GM23338 (cell line): ENCODE results near the gene RNU6-9. TPM values are rescaled to one million over a fixed set of nuclear protein-coding genes. Genes with fewer than 3 reads are reported as not detected.

Source experiments
- ATAC-seq: fragments of 200-7000 bp; cut with Tn5 transposase; 3 replicates; pipeline ENCODE4 v1.9.1; 2020
- DNase-seq: peaks from one replicate; pipeline ENCODE4 v3.0.0-alpha.2; 2015; ENCODE audit warnings: low spot score
- H2AFZ ChIP-seq: fragments of 200-600 bp; sonication (generic); 2 replicates; pipeline ENCODE4 v1.8.0; 2016; ENCODE audit warnings: antibody characterized with exemption, mild to moderate bottlenecking, moderate library complexity
- H3F3A ChIP-seq: fragments of 200-600 bp; sonication (generic); replicated peaks from 2 replicates; pipeline ENCODE4 v1.8.0; 2017; ENCODE audit warnings: antibody characterized with exemption, mixed run types, low read depth
- H3K27ac ChIP-seq: fragments of 200-600 bp; sonication (generic); 2 replicates; pipeline ENCODE4 v1.6.1; 2016; ENCODE audit warnings: low read depth
- H3K27me3 ChIP-seq: fragments of 200-600 bp; sonication (generic); 2 replicates; pipeline ENCODE4 v1.8.0; 2016; ENCODE audit warnings: mild to moderate bottlenecking, mixed run types, moderate library complexity; ENCODE audit not compliant: insufficient read depth
- H3K36me3 ChIP-seq: fragments of 200-600 bp; sonication (generic); 2 replicates; pipeline ENCODE4 v1.8.0; 2016; ENCODE audit warnings: mild to moderate bottlenecking; ENCODE audit not compliant: insufficient read depth
- H3K4me1 ChIP-seq: fragments of 200-600 bp; sonication (generic); 2 replicates; pipeline ENCODE4 v1.8.0; 2016; ENCODE audit warnings: mild to moderate bottlenecking, moderate library complexity; ENCODE audit not compliant: insufficient read depth
- H3K4me2 ChIP-seq: fragments of 200-600 bp; sonication (generic); 2 replicates; pipeline ENCODE4 v1.7.1; 2017; ENCODE audit warnings: mixed run types
- H3K4me3 ChIP-seq: fragments of 200-600 bp; sonication (generic); 2 replicates; pipeline ENCODE4 v1.6.1; 2016; ENCODE audit warnings: mixed run types
- H3K79me2 ChIP-seq: fragments of 200-600 bp; sonication (generic); replicated peaks from 2 replicates; pipeline ENCODE4 v1.8.0; 2017; ENCODE audit warnings: mild to moderate bottlenecking; ENCODE audit not compliant: insufficient read depth
- H3K9me2 ChIP-seq: fragments of 200-600 bp; sonication (generic); 2 replicates; pipeline ENCODE4 v1.8.0; 2017; ENCODE audit not compliant: insufficient read depth
- H4K20me1 ChIP-seq: fragments of 200-600 bp; sonication (generic); replicated peaks from 2 replicates; pipeline ENCODE4 v1.8.0; 2017; ENCODE audit warnings: mild to moderate bottlenecking; ENCODE audit not compliant: insufficient read depth
- H3K27ac Mint-ChIP-seq: 2 replicates; pipeline ENCODE4 v1.8.0; 2020; ENCODE audit warnings: inconsistent platforms, mild to moderate bottlenecking, moderate library complexity, mixed read lengths
- H3K27me3 Mint-ChIP-seq: 3 replicates; pipeline ENCODE4 v1.8.0; 2022; ENCODE audit warnings: low read depth, mild to moderate bottlenecking, moderate library complexity, mixed read lengths, inconsistent platforms; ENCODE audit not compliant: insufficient read depth, poor library complexity
- H3K36me3 Mint-ChIP-seq: 3 replicates; pipeline ENCODE4 v1.8.0; 2021; ENCODE audit warnings: low read depth, mild to moderate bottlenecking, inconsistent platforms, moderate library complexity, mixed read lengths
- H3K4me1 Mint-ChIP-seq: 3 replicates; pipeline ENCODE4 v1.8.0; 2020; ENCODE audit warnings: mild to moderate bottlenecking, inconsistent platforms, mixed read lengths
- H3K4me3 Mint-ChIP-seq: 3 replicates; pipeline ENCODE4 v1.8.0; 2021; ENCODE audit warnings: moderate library complexity, mild to moderate bottlenecking, inconsistent platforms, mixed read lengths
- H3K9me3 Mint-ChIP-seq: 3 replicates; pipeline ENCODE4 v1.8.0; 2020; ENCODE audit warnings: moderate library complexity, mild to moderate bottlenecking, inconsistent platforms, mixed read lengths
- EZH2 ChIP-seq: fragments of 200-600 bp; sonication (generic); IDR thresholded peaks from one replicate; pipeline ENCODE4 v1.8.0; 2017; ENCODE audit warnings: antibody characterized with exemption, mild to moderate bottlenecking, low read depth; ENCODE audit not compliant: unreplicated experiment
- EZH2phosphoT487 ChIP-seq: fragments of 200-600 bp; sonication (generic); IDR thresholded peaks from one replicate; pipeline ENCODE4 v1.8.1; 2018; ENCODE audit warnings: antibody characterized with exemption; ENCODE audit not compliant: unreplicated experiment
- POLR2AphosphoS5 ChIP-seq: IDR thresholded peaks from 2 replicates; pipeline ENCODE4 v1.6.1; 2016; ENCODE audit warnings: antibody characterized with exemption, low read depth
- STAT1 ChIP-seq: IDR thresholded peaks from one replicate; pipeline ENCODE4 v1.6.1; 2016; ENCODE audit warnings: antibody characterized with exemption; ENCODE audit not compliant: unreplicated experiment
- ZNF114 ChIP-seq: fragments of 250-450 bp; sonication (Bioruptor Pico); IDR thresholded peaks from 2 replicates; pipeline ENCODE4 v1.5.0; 2020; ENCODE audit warnings: mild to moderate bottlenecking, moderate library complexity
- ZNF331 ChIP-seq: fragments of 250-450 bp; sonication (Bioruptor Pico); IDR thresholded peaks from 2 replicates; pipeline ENCODE4 v1.5.0; 2020; ENCODE audit warnings: low read depth, mild to moderate bottlenecking, moderate library complexity
- polyA plus RNA-seq: library from polyadenylated mRNA; unstranded; fragments of >200 nt; fragmentation: Nextera tagmentation; extraction: Ambion mirVana; gene quantifications from 2 replicates; pipeline ENCODE4 v1.2.1, GENCODE V29; 2016
- total RNA-seq: library from RNA; depleted of rRNA; stranded (reverse); fragments of >200 nt; shearing (Covaris generic); gene quantifications from 2 replicates; pipeline ENCODE4 v1.2.3, GENCODE V29; 2014
- TF ChIP-seq, protein P1 (sequence below), 2 experiments: fragments of 200-600 bp in 1 of 2; sonication (generic) in 1 of 2; conservative IDR thresholded peaks; 2 replicates each; pipeline versions ENCODE4 v1.5.1 to v1.6.1; 2016 to 2017; ENCODE audit warnings: antibody characterized with exemption in 2 of 2, low read depth in 2 of 2, mild to moderate bottlenecking in 2 of 2, moderate library complexity in 1 of 2
- TF ChIP-seq, protein P2 (sequence below): IDR thresholded peaks from 2 replicates; pipeline ENCODE4 v1.6.1; 2016; ENCODE audit warnings: antibody characterized with exemption

The RNU6-9 gene
- total and polyA plus RNA-seq, 2 experiments from 2014 or later = not detected

DNA sequence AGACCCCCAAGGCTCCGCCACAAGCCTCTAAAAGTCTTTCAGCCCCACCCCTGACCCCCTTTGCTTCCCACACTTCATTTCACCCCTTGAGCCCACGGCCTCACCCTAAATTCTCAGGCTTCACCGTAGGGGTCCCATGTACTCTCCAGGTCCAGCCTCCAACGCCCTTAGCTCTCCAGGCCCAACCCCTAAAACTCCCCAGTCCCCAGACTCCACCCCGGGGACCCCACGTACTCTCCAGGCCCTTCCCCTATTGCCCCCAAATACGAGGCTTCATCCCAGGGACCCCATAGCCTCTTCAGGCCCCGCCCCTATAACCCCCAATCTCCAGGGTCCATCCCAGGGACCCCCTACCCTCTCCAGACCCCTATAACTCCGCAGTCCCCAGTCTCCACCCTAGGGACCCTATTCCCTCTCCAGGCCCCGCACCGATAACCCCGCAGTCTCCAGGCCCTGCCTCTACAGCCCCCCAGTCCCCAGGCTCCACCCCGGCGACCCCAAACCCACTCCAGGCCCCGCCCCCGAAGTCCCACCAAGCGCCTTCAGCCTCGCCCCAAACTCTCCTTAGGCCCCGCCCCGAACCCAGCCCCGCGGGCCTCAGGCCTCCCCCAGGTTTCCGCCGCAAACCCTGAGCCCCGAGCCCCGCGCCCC is 916 bp upstream of the RNU6-9 start:
- H3K4me1 Mint-ChIP-seq = no peaks in the 10 kb centered on the region; the same call in 2 of the 3 replicates
- Histone ChIP-seq H3K9me2 (no peaks in the 10 kb centered on the region), H4K20me1 (no peaks in the 10 kb centered on the region; the same call in 1 of the 2 replicates), H3K79me2 (no peaks in the 10 kb centered on the region; the same call in 1 of the 2 replicates), H2AFZ (no peak overlapping the region), H3K4me1 (no peaks in the 10 kb centered on the region), H3F3A (peaks cover 3% of the 10 kb centered on the region; the same call in 1 of the 2 replicates), H3K27ac (no peak overlapping the region), H3K4me2 (peak overlapping the region; percentile 86), H3K36me3 (no peaks in the 10 kb centered on the region), H3K4me3 (peak overlapping the region; percentile 76), H3K27me3 (no peaks in the 10 kb centered on the region)
- TF ChIP-seq ZNF114 (CRISPR knock-in tag) (no peak), ZNF331 (no peak), POLR2AphosphoS5 (no peak), EZH2phosphoT487 (no peak)
- TF ChIP-seq, protein P1, sequence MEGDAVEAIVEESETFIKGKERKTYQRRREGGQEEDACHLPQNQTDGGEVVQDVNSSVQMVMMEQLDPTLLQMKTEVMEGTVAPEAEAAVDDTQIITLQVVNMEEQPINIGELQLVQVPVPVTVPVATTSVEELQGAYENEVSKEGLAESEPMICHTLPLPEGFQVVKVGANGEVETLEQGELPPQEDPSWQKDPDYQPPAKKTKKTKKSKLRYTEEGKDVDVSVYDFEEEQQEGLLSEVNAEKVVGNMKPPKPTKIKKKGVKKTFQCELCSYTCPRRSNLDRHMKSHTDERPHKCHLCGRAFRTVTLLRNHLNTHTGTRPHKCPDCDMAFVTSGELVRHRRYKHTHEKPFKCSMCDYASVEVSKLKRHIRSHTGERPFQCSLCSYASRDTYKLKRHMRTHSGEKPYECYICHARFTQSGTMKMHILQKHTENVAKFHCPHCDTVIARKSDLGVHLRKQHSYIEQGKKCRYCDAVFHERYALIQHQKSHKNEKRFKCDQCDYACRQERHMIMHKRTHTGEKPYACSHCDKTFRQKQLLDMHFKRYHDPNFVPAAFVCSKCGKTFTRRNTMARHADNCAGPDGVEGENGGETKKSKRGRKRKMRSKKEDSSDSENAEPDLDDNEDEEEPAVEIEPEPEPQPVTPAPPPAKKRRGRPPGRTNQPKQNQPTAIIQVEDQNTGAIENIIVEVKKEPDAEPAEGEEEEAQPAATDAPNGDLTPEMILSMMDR (conservative IDR thresholded peaks at IDR 0.05; ENCODE audit: low read depth in 2 of 2) = no peak
- H3K4me3 Mint-ChIP-seq = peak overlapping the region; percentile 82
- H3K36me3 Mint-ChIP-seq = peaks cover 13% of the 10 kb centered on the region
- DNase-seq = peak; percentile 59
- peaks cover 3% of the 10 kb centered on the region; the same call in 1 of the 3 replicates for H3K9me3 Mint-ChIP-seq
- no peak overlapping the region for H3K27ac Mint-ChIP-seq
- H3K27me3 Mint-ChIP-seq = peaks cover 22% of the 10 kb centered on the region
- ATAC-seq = peak; percentile 4; the same call in 2 of the 3 replicates

DNA sequence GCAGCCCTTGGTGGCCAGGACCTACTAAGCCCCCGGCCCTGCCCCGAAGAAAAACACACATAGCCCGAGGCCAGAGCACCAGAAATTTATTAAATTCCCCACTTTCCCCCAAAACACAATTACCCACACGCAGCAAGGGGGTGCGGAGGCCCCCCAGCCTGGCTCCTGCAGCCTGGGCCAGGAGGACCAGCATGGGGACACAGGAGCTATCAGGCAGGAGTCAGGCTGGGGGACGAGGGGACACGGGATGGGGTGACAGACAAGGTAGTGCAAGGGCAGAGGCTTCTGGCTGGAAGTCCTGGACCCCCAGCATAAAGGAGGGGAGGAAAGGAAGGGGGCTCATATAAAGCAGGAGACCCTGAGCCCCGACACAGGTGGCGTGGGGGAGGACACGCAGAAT is 3.1 kb downstream of the RNU6-9 start:
- no peaks in the 10 kb centered on the region; the same call in 1 of the 2 replicates for H3K79me2 ChIP-seq
- TF ChIP-seq EZH2 (no peak), STAT1 (no peak), POLR2AphosphoS5 (no peak), ZNF114 (CRISPR knock-in tag) (no peak)
- TF ChIP-seq, protein P1 (conservative IDR thresholded peaks at IDR 0.05; ENCODE audit: low read depth in 2 of 2) = no peak
- TF ChIP-seq, protein P2, sequence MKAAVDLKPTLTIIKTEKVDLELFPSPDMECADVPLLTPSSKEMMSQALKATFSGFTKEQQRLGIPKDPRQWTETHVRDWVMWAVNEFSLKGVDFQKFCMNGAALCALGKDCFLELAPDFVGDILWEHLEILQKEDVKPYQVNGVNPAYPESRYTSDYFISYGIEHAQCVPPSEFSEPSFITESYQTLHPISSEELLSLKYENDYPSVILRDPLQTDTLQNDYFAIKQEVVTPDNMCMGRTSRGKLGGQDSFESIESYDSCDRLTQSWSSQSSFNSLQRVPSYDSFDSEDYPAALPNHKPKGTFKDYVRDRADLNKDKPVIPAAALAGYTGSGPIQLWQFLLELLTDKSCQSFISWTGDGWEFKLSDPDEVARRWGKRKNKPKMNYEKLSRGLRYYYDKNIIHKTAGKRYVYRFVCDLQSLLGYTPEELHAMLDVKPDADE = no peak
- H3K27ac Mint-ChIP-seq = no peak overlapping the region
- no peak overlapping the region for H3K27ac ChIP-seq
- no peak for ATAC-seq
- peaks cover 3% of the 10 kb centered on the region; the same call in 1 of the 2 replicates for H3K4me1 ChIP-seq
- H3K36me3 ChIP-seq = no peaks in the 10 kb centered on the region
- no peak overlapping the region for H2AFZ ChIP-seq
- H3K36me3 Mint-ChIP-seq = peaks cover 15% of the 10 kb centered on the region
- no peak overlapping the region for H3K4me2 ChIP-seq
- peaks cover 5% of the 10 kb centered on the region for H3K4me1 Mint-ChIP-seq
- H3K9me3 Mint-ChIP-seq = peaks cover 3% of the 10 kb centered on the region; the same call in 1 of the 3 replicates
- no peaks in the 10 kb centered on the region for H3K9me2 ChIP-seq
- DNase-seq = no peak
- H3K4me3 Mint-ChIP-seq = no peak overlapping the region
- H3K27me3 Mint-ChIP-seq = peaks cover 19% of the 10 kb centered on the region
- H3F3A ChIP-seq = peaks cover 3% of the 10 kb centered on the region
- no peaks in the 10 kb centered on the region for H3K27me3 ChIP-seq
- no peak overlapping the region for H3K4me3 ChIP-seq
- H4K20me1 ChIP-seq = peaks cover 2% of the 10 kb centered on the region; the same call in 1 of the 2 replicates
